ENCODE results near the gene MYBL2. TPM values are rescaled to one million over a fixed set of nuclear protein-coding genes. Genes with fewer than 3 reads are reported as not detected.

Gene MYBL2
- total RNA-seq, 1 experiment from 2014 or later = 159 TPM

DNA sequence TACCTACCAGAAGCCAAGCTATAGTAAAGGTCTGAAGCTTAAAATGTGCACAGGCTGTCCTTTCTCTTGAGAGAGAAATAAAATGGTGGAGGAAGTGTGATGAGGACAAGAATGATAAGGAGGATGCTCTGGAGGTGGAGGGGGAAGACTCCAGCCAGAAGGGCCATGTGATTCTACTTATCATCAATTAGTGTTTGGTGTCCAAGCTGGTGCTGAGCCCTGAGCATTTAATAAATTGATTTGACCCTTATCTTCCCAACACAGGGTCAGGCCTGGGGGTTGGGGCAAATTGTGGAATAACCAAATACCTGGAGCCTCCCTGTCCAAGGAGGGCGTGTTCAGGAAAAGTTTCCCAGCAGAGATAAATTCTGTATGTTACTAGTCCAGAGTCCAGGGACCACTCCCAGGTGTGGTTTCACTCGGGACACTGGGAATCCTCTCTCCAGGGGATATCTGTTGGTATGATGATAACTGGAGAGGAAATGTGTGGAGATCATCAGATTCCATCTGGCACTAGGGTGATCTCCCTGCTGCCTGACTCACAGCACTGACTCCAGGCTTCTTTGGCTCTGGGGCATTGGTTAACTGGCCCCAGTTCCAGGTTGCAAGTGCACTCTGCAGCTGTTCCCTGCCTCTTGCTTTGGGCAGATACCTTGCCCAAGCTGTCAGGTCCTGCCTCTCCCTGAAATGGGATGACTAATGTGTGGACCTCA is 3.8 kb upstream of the MYBL2 start:
- no peak overlapping the region for H4K91ac ChIP-seq (ENCODE audit: insufficient read length, low read depth, low read length)
- Mint-ChIP-seq H3K4me1 (peaks cover 0 to 8% of the 10 kb centered on the region in 2 experiments; a peak in 3 of 4 replicates), H3K36me3 (ENCODE audit: insufficient read depth in 1 of 3, low read depth in 3 of 3) (no peaks in the 10 kb centered on the region; a peak in 1 of 7 replicates), H3K9me3 (no peaks in the 10 kb centered on the region), H3K4me3 (no peak overlapping the region), H3K27ac (no peak overlapping the region), H3K27me3 (ENCODE audit: low read depth) (peaks cover 21% of the 10 kb centered on the region)
- H4K8ac ChIP-seq (replicated peaks; ENCODE audit: insufficient read length, low read depth, low read length) = no peak overlapping the region
- H2BK120ac ChIP-seq (ENCODE audit: low read depth, low read length, poor library complexity, severe bottlenecking) = no peak overlapping the region
- H2AFZ ChIP-seq (ENCODE audit: low read length) = no peak overlapping the region
- DNase-seq = no peak
- no peak overlapping the region for H3K23ac ChIP-seq (ENCODE audit: insufficient read length, low read depth, low read length)
- H3K79me1 ChIP-seq (ENCODE audit: insufficient read depth, low read depth, low read length, poor library complexity, severe bottlenecking) = no peaks in the 10 kb centered on the region
- no peaks in the 10 kb centered on the region for H3K4me1 ChIP-seq (ENCODE audit: insufficient read depth, low read length)
- no peak overlapping the region for H2BK12ac ChIP-seq (ENCODE audit: insufficient read length, low read depth, low read length)
- H2BK5ac ChIP-seq (ENCODE audit: insufficient read length, low read length) = no peak overlapping the region
- H3K56ac ChIP-seq (ENCODE audit: insufficient read length, low read depth, low read length) = no peak overlapping the region
- no peaks in the 10 kb centered on the region for H3K9me3 ChIP-seq (ENCODE audit: control insufficient read depth, low read depth, low read length)
- H3K23me2 ChIP-seq (ENCODE audit: insufficient read length, low read depth, low read length, poor library complexity, severe bottlenecking) = peaks cover 6% of the 10 kb centered on the region
- no peak overlapping the region for H2AK5ac ChIP-seq (ENCODE audit: insufficient read length, low read length)
- H4K20me1 ChIP-seq (ENCODE audit: control insufficient read depth, insufficient read depth, insufficient read length) = no peaks in the 10 kb centered on the region
- no peak overlapping the region; the same call in 1 of the 2 replicates for H2BK15ac ChIP-seq (ENCODE audit: low read depth, low read length)
- H3T11ph ChIP-seq (ENCODE audit: low read length) = no peak overlapping the region
- no peak overlapping the region for H3K4ac ChIP-seq (ENCODE audit: low read depth, low read length)
- no peak overlapping the region for H3K9ac ChIP-seq (ENCODE audit: extremely low read depth, insufficient read length, low read length)
- no CpG with 5 or more reads among the region's 2 CpGs for WGBS (ENCODE audit: extremely low coverage, insufficient read length, low lambda C conversion rate)
- no peak overlapping the region for H3K27ac ChIP-seq (ENCODE audit: insufficient read length, low read depth, low read length)
- TF ChIP-seq, protein P1, sequence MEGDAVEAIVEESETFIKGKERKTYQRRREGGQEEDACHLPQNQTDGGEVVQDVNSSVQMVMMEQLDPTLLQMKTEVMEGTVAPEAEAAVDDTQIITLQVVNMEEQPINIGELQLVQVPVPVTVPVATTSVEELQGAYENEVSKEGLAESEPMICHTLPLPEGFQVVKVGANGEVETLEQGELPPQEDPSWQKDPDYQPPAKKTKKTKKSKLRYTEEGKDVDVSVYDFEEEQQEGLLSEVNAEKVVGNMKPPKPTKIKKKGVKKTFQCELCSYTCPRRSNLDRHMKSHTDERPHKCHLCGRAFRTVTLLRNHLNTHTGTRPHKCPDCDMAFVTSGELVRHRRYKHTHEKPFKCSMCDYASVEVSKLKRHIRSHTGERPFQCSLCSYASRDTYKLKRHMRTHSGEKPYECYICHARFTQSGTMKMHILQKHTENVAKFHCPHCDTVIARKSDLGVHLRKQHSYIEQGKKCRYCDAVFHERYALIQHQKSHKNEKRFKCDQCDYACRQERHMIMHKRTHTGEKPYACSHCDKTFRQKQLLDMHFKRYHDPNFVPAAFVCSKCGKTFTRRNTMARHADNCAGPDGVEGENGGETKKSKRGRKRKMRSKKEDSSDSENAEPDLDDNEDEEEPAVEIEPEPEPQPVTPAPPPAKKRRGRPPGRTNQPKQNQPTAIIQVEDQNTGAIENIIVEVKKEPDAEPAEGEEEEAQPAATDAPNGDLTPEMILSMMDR (conservative IDR thresholded peaks at IDR 0.05) = no peak
- H3K18ac ChIP-seq (ENCODE audit: insufficient read length, low read depth, low read length) = no peak overlapping the region
- H3K27me3 ChIP-seq (ENCODE audit: insufficient read depth, low read length) = no peaks in the 10 kb centered on the region; the same call in 1 of the 2 replicates
- no peak overlapping the region for H3K14ac ChIP-seq (ENCODE audit: insufficient read depth, low read length)
- H2BK20ac ChIP-seq (ENCODE audit: low read depth, low read length, poor library complexity, severe bottlenecking) = no peak overlapping the region
- H4K5ac ChIP-seq (ENCODE audit: insufficient read length, low read depth, low read length) = no peak overlapping the region
- no peak overlapping the region for H3K4me2 ChIP-seq (ENCODE audit: insufficient read depth, insufficient read length, low read length)
- no peaks in the 10 kb centered on the region for H3K79me2 ChIP-seq (ENCODE audit: insufficient read depth, low read length)

Data from H9 (cell line).